ENCODE results near the gene CHST14.
A peak's percentile ranks its signal among the peaks of the same experiment; 100 is the strongest.

The CHST14 gene

DNA sequence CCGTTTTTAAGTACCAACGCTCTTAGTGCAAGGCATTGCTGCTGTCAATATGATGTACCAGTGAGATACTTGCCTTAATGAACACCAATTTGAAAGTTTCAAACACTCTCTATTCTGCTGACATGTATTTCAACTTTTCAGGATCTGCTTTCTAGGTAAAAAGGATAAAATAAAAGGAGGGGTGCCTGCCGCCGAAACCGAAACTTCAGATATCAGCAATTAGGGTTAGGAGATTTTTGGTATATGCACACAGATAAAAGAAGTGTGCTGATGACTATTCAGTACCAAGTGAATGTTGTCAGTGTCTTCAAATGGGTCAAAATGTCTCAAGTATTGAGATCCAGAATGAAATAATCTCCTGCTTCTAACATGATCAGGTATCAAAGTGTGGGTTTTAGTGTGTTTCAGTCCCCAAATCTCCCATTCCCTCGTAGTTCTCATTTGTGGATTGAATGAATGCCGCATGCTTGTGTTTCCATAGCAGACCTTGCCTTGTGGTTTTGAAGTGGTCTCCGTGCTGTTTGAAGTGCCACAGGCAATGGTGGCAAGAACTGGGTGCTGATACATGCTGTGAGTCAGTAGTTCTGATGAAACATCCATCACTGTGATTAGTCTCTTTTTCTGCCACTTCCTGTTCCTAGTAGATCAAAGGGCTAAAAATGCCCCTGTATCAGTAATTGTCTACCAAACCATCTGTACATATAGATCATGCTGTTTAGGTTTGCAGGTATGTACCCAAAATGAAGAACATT lies 22.5 kb downstream of the CHST14 start:
- DNase-seq = no peak

DNA sequence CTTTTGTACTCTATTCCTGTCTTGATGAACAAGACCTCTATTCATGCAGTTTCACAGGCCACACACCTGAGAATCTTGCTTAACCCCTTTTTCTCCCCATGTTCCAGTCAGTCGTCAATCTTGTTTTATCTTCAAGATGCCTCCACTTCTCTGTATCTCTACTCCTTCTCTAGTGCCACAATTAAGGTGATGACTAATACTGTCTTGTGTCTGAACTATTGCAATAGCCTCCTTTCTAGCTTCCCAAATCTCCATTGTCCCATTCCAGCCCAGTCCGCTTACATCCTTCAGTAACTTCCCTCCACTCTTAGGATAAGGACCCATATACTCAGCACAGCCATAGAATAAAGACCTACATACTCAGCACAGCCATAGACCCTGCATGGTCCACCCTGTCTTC lies 24.7 kb downstream of the CHST14 start:
- no peak for DNase-seq

DNA sequence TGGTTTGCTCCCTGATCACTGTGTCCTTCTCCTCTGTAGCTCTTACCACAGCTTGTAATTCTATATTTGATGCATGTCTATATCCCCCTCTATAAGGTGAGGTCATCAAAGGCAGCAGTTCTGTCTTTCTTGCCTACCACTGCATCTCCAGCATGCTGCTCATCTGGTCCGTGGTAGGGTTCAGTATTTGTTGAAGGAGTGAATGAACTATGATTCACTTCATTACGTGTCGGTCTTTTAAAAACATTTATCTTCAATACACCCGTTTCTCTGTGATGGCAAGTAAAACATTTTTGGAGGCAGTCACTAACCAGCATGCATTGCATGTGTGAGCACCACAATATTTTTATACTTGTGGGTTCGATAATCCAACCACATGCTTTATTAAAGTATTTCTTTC lies 27.6 kb downstream of the CHST14 start:
- DNase-seq = no peak

DNA sequence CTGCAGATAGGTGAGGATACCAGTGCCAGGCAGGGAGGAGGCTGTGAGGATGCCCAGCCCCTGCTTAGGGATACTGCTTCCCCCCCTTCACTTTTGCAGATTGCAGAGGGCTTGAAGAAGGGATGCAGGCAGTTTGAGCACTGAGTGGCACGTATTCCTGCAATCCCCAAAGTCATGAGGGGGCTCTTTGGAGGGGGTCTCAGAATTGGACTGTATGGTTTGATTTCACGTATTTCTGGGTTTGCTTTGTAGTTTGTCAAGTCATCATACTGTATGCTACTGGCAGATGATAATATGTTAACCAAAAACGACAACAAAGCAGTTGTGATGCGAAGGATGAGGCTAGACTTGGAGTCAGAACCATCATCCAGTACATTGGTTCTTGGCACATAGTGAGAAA lies 28.1 kb downstream of the CHST14 start:
- no peak for DNase-seq

DNA sequence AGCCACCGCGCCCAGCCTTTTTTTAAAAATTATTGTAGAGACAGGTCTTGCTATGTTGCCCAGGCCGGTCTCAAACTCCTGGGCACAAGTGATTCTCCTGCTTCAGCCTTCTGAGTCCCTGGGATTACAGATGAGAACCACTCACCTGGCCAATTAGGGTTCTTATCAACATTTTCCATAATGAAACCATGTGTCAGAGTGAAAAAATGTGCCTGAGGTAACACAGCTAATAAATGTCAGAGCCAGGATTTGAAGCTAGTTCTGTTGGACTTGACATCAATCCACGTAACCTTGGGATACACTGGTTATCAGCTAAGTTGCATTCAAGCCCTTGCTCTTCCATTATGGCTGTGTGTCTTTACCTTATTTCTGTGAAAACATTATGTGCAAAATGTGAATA lies 29.1 kb downstream of the CHST14 start:
- DNase-seq = no peak

DNA sequence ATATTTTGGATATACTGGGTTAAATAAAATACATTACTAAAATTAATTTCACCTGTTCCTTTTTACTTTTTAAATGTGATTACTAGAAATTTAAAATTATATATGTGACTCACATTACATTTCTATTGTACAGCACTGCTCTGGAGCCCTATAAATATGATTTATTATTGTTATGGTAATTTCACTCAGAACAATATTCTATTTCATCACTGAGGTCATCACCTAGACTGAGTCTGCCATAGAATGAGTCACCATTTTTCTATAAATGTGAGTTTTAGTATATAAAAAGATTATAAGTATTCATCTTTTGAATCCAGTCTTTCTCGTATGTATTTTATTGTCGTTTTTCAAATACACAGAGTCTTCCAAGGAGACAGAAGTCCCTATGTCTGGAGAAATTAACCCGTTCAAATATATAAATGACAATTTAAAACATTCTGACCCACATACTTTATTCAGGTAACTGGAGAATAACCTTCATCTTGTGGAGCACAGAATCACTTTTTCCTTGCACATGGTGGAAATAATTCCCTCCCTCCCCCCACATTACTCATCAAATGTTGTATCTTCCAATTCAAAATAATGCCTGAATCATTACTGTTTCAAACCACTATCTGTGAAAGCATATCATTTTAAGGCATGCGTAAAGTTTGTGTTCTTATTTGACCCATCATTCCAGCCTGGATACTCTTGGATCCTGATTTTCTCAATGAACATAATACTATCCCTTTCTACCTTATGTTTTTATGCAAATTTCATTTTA lies 30.0 kb downstream of the CHST14 start:
- no peak for DNase-seq

DNA sequence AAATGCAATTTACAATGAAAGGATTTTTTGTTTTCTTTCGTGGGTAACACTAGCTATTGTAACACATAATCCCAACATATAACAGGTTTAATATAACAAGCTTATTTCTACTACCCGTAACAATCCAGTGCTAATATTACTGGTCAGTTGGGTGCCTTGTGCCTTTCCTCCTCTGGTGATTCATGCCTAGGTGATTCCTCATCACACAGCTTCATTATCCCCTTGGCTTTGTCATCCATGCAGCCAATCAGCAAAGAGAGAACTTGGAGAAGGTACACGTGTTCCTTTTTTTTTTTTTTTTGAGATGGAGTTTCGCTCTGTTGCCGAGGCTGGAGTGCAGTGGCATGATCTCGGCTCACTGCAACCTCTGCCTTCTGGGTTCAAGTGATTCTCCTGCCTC lies 30.7 kb downstream of the CHST14 start:
- no peak for DNase-seq

DNA sequence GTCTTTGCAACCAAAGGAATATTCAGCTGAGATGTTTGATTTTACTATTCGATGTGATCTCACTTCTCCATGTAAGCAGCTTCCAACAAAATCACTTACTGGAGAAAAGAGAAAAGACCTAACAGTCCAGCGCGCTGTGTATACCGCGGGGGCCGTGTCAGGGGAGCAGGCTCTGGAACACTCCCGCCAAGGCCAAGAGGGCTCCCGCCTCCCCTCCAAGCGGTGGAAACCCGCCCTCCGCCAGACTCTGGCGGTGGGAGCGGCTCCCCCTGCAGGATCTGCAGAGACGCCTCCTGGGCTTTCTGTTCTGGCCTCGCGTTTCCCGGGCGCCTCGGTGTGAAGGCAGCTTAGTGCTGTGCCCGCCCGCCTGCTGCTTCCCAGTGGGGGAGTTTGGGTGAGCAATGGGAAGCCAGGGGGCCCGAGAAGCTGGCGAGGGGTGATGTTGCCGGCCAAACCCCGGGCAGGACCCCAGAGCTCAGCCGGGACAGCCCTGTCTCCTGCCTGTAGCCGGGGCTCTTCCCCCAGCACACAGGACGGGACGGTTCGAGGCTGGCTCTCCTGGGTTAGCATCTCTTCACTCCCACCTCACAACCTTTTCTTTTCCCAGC lies 36.3 kb downstream of the CHST14 start:
- DNase-seq = peak; percentile 51

DNA sequence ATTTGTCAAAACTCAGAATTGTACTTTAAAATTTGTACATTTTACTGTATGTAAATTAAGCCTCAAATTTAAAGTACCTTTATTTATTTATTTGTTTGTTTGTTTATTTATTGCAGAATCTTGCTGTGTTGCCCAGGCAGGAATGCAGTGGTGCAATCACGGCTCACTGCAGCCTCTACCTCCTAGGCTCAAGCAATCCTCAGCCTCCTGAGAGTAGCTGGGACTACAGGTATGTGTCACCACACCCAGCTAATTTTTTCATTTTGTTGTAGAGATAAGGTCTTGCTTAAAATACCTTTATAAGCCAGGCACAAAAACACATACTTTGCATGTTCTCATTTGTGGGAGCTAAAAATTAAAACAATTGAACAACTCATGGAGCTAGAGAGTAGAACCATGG lies 37.4 kb downstream of the CHST14 start:
- no peak for DNase-seq

DNA sequence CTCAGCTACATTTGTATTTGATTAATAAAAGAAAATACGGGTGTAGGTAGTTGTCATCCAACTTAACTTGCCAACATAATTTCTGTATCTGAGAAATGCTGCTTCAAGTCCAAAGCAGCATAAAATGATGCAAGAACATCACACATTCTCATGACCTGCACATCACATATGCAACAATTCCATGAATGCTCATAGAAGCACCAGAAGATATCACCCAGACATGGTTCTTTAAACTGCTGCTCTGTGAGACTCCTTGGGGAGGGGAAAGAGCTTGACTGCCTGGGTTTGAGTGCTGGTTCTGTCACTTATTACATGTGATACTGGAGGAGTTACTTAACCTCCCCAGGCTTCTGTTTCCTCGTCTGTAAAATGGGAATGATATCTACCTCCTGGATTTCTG lies 39.4 kb downstream of the CHST14 start:
- no peak for DNase-seq

DNA sequence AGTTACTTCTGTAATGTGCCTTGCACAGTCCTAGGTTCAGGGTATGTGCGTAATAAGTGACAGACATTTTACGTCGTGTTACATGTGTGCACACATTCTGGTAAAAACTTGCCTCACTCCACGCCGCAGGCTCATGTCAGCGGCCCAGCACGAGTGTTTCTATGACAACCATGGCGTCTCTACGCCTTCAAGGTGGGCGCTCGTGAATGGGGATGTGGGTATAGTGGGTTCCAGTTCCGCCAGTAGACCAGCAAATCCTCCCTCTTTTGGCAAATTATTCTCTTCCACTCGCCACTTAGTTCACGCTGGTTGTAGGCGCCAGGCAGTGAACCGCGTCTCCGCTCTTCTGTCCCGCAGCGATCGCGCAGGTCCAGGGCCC lies 40.3 kb downstream of the CHST14 start:
- no peak for DNase-seq

DNA sequence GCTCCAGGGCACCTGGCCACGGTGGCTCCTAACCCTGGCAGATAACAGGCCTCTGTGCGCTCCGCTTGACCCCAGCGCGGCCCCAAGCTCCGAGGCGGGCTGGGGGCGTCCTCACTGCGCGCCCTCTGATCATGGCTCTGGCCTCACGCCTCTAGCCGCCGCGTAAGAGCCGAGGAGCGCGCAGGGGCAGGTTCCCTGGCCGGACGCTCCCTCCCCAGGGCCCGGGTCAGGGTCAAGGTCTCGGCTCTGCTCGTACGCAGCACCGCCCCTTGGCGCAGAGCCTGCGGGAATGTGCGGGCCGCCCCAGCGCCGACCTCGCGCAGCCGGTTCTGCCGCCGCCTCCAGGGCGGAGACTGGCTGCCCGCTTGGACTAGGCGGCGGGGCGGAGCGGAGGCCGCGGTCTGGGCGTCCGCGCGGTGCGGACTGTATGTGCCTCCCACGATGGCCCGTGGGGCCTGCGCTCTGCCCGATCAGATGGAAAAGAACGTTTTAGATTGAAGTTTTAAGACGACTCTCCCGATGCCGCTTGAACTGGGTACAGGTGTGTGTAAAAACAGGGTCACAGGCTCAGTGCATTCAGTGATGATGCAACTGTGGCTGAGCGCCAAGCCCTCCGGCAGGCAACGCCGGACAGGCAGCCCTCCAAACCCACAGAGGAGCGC lies 40.8 kb downstream of the CHST14 start:
- no peak for DNase-seq

DNA sequence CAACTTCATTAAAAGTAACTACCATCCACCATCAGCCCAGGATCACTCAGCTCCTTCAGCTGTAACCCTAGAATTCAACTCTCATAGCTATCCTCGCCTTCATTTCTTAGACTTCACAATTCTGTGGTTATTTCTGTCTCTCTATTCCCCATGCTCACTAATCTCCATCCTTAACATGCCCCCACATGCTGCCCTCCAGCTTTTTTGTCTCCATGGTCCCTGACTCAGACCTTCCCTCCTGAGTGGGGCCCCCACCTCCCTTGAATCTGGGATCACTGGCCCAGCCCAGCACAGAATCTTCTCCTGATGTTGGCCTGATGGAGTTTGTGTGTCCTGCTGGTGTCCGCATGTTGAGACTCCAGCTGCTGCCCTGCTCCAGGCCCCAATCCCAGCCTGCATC lies 41.7 kb downstream of the CHST14 start:
- DNase-seq = no peak

DNA sequence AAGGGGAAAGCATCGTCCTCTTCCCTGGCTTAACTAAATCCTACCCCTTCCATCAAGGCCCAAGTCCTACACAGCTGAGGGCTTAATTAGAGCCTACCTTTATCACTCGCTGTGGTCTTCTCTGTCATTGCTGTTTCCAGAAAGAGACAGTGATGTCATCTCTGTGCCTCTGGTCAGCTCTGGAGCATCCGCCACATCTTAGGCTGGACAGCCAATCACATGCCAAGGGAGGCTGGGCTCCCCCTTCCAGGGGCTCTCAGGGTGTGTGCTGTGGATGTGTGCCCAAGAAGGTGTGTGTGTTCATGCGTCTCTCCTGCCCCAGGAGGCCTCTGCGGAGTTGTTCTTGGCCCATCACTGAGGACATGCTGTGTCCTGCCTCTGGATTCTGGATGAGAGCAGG lies 42.8 kb downstream of the CHST14 start:
- no peak for DNase-seq

DNA sequence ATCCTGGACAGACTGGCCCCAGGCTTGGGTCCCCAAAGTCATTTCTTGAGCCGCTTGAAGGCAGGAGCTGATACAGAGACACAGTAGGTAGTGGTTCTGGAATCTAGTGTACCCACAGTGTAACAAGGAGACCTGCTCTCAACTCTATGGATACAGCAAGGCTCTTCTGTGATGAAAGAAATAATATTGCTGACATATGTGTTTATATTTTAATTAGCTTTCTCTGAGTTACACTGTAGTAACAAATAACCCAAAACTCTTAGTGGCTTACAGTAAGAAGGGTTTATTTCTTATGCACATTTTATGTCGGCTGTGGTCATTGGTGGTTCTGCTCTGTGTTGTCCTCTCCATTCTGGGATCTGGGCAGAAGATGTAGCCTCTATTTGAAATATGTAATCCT lies 45.5 kb downstream of the CHST14 start:
- DNase-seq = no peak

All from NCI-H2171 (cell line).